Measurements from ENCODE around the gene DIAPH1.
"Not testable (repeated sequence)": the region's sequence is repeated elsewhere in the genome, so short reads cannot be mapped to it uniquely, and the experiment has no call there.

DIAPH1 gene

DNA sequence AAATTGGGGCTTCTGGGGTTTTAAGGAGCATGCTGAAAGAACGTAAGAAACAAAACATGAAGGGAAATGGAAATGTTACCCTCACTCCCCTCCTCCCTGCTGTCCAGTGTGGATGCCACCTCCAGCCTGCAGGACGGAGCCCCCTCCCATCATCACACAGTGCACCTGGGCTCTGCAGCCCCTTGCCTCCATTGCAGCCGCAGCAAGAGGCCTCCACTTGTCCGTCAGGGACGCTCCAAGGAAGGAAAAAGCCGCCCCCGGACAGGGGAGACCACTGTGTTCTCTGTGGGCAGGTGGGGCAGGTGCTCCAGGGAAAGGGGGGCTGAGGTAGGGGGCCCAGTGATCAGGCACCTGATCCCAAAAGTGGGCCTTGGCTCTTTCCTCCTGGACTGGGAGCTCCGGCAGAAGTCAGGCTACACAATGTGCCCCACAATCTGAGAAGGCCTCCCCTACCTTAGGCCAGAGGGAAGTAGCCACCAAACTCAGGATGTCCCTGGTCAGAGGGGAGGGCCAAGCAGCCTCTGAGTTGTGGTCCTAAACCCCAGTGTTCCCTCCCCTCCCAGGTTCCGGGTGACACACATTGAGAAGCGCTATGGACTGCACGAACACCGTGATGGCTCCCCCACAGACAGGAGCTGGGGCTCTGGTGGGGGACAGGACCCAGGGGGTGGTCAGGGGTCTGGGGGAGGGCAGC, 20.7 kb upstream of the DIAPH1 start:
- DNase-seq: no peak

DNA sequence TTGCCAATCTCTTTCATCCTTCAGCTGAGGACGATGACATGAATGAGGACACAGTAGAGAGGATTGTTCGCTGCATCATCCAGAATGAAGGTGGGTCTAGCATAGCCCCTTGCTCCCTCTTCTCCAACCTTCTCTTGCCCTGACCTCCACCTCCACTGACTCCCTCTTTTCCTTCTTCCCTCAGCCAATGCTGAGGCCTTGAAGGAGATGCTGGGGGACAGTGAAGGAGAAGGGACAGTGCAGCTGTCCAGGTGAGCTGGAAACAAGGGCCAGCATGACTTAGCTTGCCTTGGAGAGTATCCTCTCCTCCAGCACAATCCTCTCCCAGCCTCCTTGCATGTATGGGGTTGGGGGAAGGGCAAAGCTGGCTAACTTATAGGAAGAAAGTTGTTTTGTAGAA, 20.0 kb upstream of the DIAPH1 start:
- DNase-seq: no peak

DNA sequence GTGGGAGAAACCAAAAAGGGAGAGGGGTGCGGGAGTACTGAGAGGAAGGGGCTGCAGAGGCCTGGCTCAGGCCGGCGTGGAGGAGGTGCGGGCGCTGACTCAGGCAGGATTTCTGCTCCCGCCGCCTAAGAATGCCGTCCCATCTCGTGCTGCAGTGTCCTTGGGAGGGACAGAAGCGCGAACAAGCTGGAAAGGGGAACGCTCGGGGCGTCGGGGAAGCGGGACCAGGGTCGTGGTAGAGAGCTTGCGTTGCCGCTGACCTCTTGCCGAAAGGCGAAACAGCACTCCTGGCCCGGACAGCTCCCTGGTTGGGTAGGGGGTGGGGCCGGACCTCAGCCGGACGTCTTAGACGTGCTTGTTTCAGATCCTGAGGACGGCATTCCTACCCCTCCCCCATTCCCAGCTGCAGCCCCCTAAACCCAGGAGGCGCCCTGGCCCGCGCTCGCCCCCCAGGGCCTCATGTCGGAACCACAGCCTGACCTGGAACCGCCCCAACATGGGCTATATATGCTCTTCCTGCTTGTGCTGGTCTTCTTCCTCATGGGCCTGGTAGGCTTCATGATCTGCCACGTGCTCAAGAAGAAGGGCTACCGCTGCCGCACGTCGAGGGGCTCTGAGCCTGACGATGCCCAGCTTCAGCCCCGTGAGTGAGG, 19.1 kb upstream of the DIAPH1 start:
- DNase-seq: peak; percentile 21

GRCh38 chr5:141637123-141637766, 18.4 kb upstream of the DIAPH1 start:
- DNase-seq: no peak

- peak; percentile 78 for DNase-seq
Measured at GRCh38 chr5:141636413-141637122, 17.8 kb upstream of the DIAPH1 start, which contains the start of the genes HDAC3 and RELL2. Gene HDAC3 (minus strand): TSS chr5:141636849. CDS start chr5:141636790, 59 bp downstream. Gene RELL2 (plus strand): TSS chr5:141636997. CDS start chr5:141638226, 1,229 bp downstream.

DNA sequence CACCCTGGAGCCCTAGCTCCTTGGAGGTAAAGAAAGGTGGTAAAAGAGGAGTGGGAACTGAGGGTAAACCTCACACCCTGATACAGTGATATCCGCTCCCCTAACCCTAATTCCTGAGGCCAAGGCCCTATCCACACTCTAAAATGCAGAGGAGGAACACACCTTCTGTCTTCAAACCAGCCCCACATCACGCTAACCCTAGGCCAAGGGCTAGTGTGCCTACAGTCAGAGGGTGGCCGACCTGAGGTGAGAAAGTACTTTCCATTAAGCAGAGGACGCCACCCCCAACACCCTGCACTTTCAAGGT, 17.3 kb upstream of the DIAPH1 start:
- DNase-seq: no peak

DNA sequence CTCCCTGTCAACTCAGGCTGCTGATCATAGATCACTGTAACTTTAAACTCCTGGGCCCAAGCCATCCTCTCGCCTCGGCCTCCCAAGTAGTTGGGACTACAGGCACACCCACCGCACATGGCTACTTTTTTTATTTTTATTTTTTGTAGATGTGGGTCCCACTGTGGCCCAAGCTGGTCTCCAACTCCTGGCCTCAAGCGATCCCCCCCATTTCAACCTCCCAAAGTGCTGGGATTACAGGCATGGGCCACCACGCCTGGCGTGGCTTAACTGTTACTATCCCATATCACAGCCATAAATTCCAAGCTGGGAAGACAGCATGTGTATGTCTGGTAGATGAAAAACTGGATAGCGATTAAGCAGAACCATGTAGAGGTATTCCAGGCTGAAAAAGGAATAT, 16.8 kb upstream of the DIAPH1 start:
- no peak for DNase-seq

GRCh38 chr5:141634720-141635119, 15.9 kb upstream of the DIAPH1 start:
- no peak for DNase-seq

DNA sequence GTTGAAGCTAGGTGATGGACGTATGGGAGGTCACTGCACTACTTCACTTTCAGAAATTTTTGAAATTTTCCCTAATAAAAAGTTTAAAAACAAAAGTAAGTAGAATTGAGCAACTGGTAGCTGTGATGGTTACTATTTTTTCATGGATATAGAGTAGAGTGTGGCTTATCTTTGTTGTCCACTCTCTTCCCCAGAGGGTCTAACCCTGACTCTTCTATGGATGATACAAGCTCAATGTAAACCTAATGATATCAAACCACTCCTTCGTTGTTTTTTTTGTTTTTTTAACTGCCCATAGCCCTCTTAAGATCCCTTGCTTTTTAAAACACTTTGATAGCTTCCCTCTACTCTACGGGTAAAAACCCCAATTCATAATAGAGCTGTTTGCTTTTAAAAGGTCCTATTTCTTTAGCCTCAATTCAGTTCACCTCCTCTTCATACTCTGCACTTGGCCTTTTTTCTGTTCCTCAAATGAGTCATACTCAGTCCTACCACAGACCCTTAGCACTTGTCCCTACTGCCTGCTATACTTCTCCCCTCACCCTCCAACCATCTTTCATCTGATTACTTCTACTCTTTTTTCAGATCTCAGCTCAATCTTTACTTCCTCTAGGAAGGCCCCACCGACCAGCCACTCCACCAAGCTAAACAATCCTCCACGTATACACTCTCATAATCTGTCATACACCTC, 15.2 kb upstream of the DIAPH1 start:
- no peak for DNase-seq

- DNase-seq: no peak
Measured at GRCh38 chr5:141632650-141633049, 13.8 kb upstream of the DIAPH1 start.

- no peak for DNase-seq
Measured at GRCh38 chr5:141630570-141631140, 11.9 kb upstream of the DIAPH1 start.

DNA sequence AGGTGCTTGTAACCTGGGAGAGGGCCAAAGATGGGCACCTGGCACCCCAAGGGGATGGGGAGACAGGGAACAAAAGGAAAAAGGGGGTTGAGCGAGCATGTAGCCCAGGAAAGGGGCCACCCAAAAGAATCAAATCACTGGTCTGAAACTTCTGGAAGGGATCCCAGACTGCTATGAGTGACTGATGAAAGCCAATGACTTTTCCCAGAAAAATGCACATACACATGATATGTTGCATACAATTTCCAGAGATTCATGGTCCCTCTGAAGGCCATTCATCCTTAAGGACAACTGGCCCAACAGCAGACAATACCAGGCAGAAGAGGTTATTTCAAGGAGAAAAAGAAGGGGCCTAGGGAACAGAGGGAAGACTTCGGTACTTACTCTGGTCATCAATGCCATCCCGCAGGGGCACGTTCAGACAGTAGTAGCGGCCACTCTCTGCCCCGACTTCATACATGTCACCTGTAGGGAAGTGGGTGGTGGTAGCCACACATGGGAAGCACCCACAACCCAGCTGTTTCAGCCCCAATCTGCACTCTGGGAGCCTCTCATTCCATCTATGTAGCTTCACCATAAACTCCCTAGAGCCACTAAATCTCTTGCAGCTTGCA, 9.5 kb upstream of the DIAPH1 start:
- DNase-seq: no peak

DNA sequence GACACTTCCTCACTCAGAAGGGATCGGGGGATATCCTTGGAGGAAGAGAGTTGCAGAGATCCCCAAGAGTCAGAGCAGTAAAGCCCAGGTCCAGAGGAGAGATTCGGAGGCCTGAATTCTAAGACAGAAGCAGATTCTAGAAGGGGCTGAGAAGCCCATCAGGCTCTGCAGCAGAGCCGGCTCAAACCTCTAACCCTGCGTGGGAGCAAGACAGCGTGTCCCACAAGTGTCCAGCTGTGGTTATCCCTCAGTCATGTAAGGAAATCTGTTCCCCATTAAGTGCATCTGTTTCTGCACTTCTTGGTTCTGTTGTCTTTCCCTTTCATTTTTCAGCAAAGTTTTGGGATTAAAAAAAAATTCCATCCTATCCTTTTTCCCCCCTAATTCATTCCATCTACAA, 4.8 kb upstream of the DIAPH1 start:
- no peak for DNase-seq

- no peak for DNase-seq
Measured at GRCh38 chr5:141623186-141623585, 4.4 kb upstream of the DIAPH1 start.

DNA sequence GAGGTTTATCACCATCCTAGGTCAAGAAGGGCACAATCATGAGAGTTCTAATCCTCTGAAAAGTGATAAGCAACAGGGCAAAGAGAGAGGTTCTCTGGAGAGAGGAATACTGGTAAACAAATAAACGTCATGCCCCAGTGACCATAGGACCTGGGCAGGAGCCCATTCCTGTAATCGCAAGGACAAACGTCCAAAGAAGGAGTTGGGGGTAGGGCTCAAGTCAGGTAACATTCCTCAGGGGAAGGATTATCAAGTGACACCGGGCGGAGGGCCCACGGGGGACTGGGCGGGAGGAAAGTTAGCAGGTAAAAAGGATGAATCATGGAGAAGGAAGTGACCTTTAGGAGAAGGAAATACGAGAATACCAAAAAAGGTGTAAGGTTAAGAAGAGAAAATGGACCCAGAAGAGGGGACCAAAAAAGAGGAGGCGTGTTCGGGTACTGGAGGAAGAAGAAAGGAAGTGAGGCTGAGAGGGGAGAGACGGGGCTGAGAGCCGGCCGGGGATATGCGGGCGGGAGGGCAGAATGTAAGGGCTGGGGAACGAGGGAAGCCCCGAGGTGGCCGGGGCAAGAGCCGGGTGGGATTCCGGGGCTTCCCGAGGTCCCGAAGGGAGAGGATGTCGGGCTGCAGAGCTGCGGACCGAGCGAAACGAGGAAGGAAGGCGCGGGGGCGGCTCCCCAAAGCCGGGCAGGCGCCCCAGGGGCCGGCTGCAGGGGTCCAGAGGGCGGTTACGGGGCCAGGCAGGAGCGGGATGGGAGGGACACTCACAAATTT, 583 bp downstream of the DIAPH1 start:
- DNase-seq: peak; percentile 69

DNA sequence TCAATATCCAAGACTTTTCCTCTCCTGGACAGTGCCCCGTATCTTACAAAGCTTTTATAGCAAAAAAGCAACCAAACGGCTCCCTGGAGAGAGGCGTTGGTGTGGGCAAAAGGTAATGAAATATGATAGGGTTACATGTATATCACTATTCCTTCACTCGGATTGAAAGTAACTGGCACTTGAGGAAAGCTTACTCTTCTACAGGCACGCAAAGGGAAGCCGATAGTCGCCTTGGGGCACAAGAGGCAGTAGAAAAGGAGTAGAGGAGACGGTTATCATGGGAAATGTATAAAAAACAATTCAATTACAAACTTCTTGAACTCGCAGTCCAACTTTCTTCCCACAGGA, 1.1 kb downstream of the DIAPH1 start:
- peak; percentile 56 for DNase-seq

GRCh38 chr5:141617128-141617527, 1.7 kb downstream of the DIAPH1 start:
- no peak for DNase-seq

DNA sequence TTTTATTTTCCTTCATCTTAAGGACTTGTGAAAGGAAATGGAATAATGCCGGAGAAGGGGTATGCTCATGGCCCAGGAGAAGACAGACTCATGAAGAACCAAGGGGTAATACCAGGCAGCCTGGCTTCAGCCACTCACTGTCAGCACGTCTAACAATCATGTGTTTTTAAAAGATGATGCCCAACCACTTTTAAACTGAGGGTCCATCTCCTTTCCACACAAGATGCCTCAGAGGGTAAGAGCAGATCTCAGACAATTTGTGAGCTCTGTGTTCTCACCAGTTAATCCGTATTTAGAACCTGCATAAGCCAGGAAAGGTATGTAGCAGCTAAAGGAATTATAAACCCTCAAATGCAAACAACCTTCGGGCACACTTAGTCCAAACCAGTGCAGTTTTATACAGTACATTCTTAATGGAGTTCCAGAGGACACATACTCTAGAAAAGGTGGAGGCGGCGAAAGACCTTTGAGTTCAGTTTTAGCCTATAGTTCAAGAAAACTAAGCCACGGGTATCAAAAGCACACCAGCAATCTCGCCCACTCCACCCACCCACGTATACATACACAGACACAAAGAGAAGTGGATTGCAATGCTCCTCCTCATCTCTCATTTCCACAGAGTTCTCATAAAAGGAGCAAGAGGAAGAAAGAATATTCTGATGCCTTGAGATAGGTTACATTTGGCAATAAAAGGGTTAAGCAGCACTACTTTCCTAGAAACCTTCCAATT, 2.6 kb downstream of the DIAPH1 start:
- no peak for DNase-seq

- no peak for DNase-seq
Measured at GRCh38 chr5:141613344-141613743, 5.5 kb downstream of the DIAPH1 start.

GRCh38 chr5:141611289-141611688, 7.5 kb downstream of the DIAPH1 start:
- no peak for DNase-seq

DNA sequence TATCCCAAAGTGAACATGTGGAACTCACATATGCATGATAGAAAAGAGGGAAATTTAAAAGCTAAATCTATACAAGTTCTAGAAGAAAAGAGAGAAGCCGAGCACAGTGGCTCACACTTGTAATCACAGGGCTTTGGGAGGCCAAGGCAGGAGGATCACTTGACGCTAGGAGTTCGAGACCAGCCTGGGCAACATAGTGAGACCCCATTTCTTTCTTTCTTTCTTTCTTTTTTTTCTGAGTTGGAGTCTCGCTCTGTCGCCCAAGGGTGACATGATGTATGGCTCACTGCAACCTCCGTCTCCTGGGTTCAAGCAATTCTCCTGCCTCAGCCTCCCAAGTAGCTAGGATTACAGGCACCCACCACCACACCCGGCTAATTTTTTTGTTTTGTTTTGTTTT, 8.9 kb downstream of the DIAPH1 start:
- not testable (repeated sequence) for DNase-seq
